HG02763 (cell line): ENCODE data around the gene DMRTA1.
A peak's percentile ranks its signal among the peaks of the same experiment; 100 is the strongest.
"Not testable (repeated sequence)": the region's sequence is repeated elsewhere in the genome, so short reads cannot be mapped to it uniquely, and the experiment has no call there.

Experiments used
- ATAC-seq: cut with Tn5 transposase; IDR thresholded peaks from one replicate; pipeline ENCODE4 v1.9.1; 2021; ENCODE audit warnings: mild to moderate bottlenecking, moderate library complexity; ENCODE audit not compliant: unreplicated experiment

The DMRTA1 gene

DNA sequence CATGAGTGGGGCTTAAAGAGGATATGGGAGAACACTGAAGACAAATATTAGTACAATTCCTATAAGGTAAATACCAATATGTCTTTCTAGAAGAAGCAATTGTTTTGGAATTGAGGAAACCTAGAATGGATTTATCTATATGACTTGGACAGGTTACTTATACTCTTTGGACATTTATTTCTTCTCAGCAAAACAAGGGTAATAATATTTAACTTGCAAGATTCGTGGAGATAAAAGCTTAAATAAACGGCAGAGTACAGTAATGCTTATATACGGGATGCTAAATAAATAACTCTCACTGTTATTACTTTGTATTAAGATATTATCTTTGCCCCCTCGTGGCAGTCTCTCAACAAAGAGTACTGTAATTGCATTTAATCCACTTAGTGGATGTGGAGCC is 8.6 kb downstream of the DMRTA1 start:
- no peak for ATAC-seq

DNA sequence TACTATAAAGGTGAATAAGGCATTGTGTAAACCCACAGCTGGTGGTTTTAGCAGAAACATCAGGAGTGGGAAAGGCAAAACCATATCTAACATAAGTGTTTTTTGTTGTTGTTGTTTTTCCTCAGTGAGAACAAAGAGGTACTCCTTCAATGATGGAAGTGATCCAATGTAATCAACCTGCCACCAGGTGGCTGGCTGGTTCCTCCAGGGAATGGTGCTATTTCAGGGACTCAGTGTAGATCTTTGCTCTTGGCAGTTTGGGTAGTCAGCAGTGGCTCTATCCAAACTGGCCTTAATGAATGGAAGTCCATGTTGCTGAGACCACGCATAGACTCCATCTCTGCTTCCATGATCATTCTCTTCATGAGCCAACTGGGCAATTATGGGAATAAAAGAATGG is 10.8 kb downstream of the DMRTA1 start:
- ATAC-seq: no peak

DNA sequence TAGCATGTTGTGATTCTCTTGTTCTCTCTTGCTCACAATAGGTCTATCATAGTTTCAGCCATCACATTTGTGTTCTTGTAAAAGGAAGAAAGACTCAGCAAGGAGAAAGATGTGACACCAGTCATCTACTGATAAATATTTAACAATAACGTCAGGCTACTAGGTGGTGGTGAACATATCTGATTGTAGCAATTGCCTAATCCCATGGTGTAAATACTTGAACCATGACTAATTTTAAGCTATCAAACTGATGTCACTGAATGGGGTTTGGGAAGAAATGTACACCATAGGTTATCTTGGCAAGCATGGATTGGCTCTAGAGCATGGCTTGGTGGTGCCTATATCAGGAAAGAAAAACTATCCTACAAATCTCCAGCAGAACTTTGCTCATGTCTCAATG is 16.6 kb downstream of the DMRTA1 start:
- ATAC-seq: no peak

DNA sequence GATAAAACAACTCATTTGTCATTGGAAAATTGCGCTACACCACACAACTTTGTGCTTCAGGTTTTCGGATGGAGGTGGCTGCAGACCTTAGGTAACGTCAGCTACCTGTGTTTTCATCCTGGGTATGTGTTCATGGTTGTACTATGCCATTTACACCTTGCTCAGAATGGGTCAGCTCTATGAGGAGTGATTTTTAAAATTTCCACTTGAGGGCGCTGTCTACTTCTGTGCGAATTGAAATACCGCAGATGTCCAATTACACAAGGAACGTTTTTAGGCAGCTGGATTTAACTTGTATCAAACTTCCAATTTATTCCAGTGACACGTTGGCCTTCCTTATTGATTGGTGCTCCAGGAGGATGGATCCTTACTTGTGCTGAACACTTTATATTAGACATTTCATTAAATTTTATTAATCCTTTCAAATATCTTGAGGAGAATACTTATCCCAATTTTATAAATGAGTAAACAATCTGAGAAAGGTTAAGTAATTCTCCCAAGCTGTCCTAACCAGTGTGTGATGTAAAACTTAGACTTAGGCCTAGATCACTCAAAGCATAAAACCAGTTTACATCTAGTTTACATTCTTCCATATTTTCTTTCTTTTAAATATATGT is 23.4 kb downstream of the DMRTA1 start:
- ATAC-seq: peak; percentile 55

DNA sequence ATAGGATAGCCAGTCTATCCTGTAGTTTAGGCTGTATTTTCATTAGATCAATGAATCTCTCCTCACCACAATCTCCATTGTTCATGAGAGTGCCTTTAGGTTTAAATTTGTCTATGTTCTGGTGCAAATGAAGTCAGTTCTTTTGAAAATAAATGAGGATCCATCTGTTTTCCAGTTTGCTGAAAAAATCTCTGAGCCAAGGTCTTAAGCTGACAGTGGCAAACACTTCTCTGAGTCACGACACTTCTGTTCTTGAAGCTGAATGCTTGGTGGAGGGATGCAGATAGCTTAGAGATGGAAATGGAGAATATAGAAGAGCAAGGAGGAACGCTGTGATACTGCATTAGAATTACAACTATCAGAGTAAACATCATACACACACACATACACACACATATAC is 34.9 kb downstream of the DMRTA1 start:
- no peak for ATAC-seq

DNA sequence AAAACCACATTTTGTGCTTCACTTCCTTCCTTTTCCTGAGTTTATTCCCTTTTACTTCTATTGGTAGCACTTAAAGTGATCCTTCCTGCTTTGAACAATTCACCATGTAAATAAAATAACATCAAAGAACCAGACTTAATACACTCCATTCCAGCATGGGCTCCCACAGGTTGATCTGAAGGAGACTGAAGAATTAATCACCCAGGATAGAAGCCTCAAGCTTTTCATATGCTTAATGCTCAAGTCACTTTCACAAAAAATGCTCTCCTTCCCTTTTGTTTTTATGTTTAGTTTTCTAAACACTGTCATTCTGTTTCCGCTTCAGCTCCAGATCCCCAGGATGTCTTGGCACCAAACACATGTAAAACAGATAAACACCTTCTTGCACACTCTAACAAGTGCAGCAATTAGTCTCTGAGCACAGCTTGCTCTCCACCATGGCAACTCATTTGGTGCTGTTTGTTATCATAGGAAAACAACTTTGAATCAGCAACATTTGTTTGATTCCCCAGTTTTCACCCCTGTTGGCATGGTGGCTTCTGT is 37.0 kb downstream of the DMRTA1 start:
- no peak for ATAC-seq

DNA sequence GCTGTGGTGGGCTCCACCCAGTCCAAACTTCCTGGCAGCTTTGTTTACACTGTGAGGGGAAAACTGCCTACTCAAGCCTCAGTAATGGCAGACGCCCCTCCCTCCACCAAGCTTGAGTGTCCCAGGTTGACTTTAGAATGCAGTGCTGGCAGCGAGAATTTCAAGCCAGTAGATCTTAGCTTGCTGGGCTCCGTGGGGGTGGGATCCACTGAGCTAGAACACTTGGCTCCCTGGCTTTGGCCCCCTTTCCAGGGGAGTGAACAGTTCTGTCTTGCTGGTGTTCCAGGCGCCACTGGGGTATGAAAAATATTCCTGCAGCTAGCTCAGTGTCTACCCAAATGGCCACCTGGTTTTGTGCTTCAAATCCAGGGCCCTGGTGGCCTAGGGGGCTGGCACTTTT is 49.6 kb downstream of the DMRTA1 start:
- not testable (repeated sequence) for ATAC-seq
